HG02642 (cell line): ENCODE data around the gene ALOX5.

Source experiments
- ATAC-seq: cut with Tn5 transposase; IDR thresholded peaks from one replicate; pipeline ENCODE4 v1.9.1; 2021; ENCODE audit warnings: mild to moderate bottlenecking; ENCODE audit not compliant: unreplicated experiment, poor library complexity

Gene ALOX5

GRCh38 chr10:45439873-45440272 lies 65.9 kb downstream of the ALOX5 start:
- no peak for ATAC-seq

GRCh38 chr10:45440511-45441062 lies 66.6 kb downstream of the ALOX5 start:
- no peak for ATAC-seq

- no peak for ATAC-seq
These were observed 67.5 kb downstream of the ALOX5 start for GRCh38 chr10:45441239-45442190.

GRCh38 chr10:45442251-45442650 lies 68.2 kb downstream of the ALOX5 start:
- no peak for ATAC-seq

- ATAC-seq = no peak
These were observed 68.6 kb downstream of the ALOX5 start for GRCh38 chr10:45442662-45443061.

- no peak for ATAC-seq
These were observed 69.3 kb downstream of the ALOX5 start for GRCh38 chr10:45443101-45444009.

- ATAC-seq = no peak
These were observed 70.0 kb downstream of the ALOX5 start for GRCh38 chr10:45444022-45444421.

GRCh38 chr10:45444976-45445898 lies 71.2 kb downstream of the ALOX5 start:
- ATAC-seq = no peak

- ATAC-seq = no peak
These were observed 72.8 kb downstream of the ALOX5 start for GRCh38 chr10:45446858-45447257.

GRCh38 chr10:45447416-45447815 lies 73.4 kb downstream of the ALOX5 start:
- no peak for ATAC-seq

- ATAC-seq = no peak
These were observed 76.8 kb downstream of the ALOX5 start for GRCh38 chr10:45450866-45451265.

- ATAC-seq = no peak
These were observed 77.4 kb downstream of the ALOX5 start for GRCh38 chr10:45451407-45451806.

- ATAC-seq = no peak
These were observed 78.3 kb downstream of the ALOX5 start for GRCh38 chr10:45452268-45452667.

GRCh38 chr10:45452743-45453452 lies 78.9 kb downstream of the ALOX5 start:
- ATAC-seq = no peak

GRCh38 chr10:45453639-45454255 lies 79.7 kb downstream of the ALOX5 start:
- ATAC-seq = no peak

GRCh38 chr10:45454262-45454661 lies 80.2 kb downstream of the ALOX5 start:
- ATAC-seq = no peak

GRCh38 chr10:45454859-45455258 lies 80.8 kb downstream of the ALOX5 start:
- ATAC-seq = no peak

- no peak for ATAC-seq
These were observed 82.2 kb downstream of the ALOX5 start for GRCh38 chr10:45456233-45456632.

- no peak for ATAC-seq
These were observed 82.8 kb downstream of the ALOX5 start for GRCh38 chr10:45456822-45457221.
